ENCODE data around the gene TMEM218. TPM values are rescaled to one million over a fixed set of nuclear protein-coding genes. Genes with fewer than 3 reads are reported as not detected.

Gene TMEM218
- total and polyA plus RNA-seq, 5 donors from 2014 or later = 9.7 to 42.8 (median 40.1) TPM

DNA sequence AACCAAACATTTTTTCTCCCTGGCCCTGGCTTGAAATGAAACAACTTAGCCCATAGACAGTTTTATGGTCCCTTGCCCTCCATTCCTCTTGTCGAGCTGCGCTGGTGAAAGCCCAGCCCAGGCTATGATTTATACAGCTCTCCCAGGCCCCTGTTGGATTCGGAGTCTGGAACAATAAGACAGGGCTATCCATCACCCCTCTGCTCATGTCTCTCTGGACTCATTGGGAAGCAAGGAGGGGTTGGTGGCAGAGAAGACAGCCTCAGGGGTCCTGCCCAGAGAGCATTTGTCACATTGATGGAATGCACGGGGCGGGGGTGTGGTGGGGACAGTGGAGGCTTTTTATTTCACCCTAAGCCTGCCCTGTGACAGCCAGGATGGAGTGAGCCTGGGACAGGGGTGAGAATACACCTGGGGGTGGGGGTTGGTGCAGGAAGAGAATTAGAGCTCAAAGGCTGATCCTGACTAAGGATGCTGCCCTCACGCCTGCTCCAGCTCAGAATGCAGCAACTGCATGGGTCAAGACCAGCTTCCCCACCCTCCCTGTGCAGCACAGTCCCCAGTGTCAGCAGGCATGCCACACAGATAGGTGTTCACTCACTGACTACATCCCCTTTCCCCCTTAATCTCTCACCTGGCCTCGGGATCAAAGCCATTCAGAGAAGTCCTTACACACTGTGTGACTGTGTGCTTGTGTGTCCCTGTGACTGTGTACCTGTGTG lies 43.1 kb upstream of the TMEM218 start:
- H3K36me3 ChIP-seq (ENCODE audit: control insufficient read depth, insufficient read depth, low read length) = no peaks in the 10 kb centered on the region
- Mint-ChIP-seq H3K27ac (peak overlapping the region in 1 of 3 donors; percentile 22), H3K4me3 (no peak overlapping the region), H3K27me3 (peaks cover 28% of the 10 kb centered on the region), H3K4me1 (no peaks in the 10 kb centered on the region), H3K9me3 (peaks cover 0 to 4% (median 0%) of the 10 kb centered on the region in 7 donors), H3K36me3 (no peaks in the 10 kb centered on the region)
- H3K4me1 ChIP-seq (ENCODE audit: control insufficient read depth, insufficient read depth, low read length, poor library complexity, severe bottlenecking) = no peaks in the 10 kb centered on the region
- DNase-seq (no peak), ATAC-seq (ENCODE audit: low read depth in 2 of 2) (no peak)
- H3K27ac ChIP-seq (ENCODE audit: insufficient read depth, low read length, poor library complexity, severe bottlenecking) = no peak overlapping the region
- H3K9me3 ChIP-seq (ENCODE audit: control insufficient read depth in 2 of 2, low read length in 2 of 2) = no peaks in the 10 kb centered on the region
- H3K4me3 ChIP-seq (ENCODE audit: low read depth, low read length) = no peak overlapping the region
- H3K27me3 ChIP-seq (ENCODE audit: control insufficient read depth, insufficient read depth, low read length) = peaks cover 12% of the 10 kb centered on the region

DNA sequence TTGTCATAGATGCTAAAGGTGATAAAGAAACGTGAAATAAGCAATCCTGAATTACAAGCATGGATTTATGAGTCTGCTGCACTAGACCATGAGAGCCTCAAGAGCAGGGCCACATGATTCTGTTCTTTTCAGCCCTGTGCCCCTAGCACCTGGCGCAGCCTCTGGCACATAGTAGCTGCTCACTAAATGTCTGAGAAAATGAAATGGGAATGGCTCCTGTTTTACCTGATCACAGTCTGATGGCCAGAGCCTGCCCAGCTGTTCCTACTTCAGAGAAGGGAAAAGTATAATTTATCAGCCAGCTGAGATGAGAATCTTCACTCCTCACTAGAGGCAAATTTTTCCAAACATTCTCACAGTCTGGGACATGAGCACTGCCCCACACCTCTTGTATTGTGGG lies 42.4 kb upstream of the TMEM218 start:
- DNase-seq = no peak
- Mint-ChIP-seq H3K9me3 (peaks cover 0 to 4% (median 0%) of the 10 kb centered on the region in 7 donors), H3K27ac (no peak overlapping the region), H3K4me3 (no peak overlapping the region), H3K27me3 (peaks cover 29% of the 10 kb centered on the region), H3K36me3 (no peaks in the 10 kb centered on the region), H3K4me1 (no peaks in the 10 kb centered on the region)
- Histone ChIP-seq H3K9me3 (ENCODE audit: control insufficient read depth in 2 of 2, low read length in 2 of 2) (no peaks in the 10 kb centered on the region), H3K36me3 (ENCODE audit: control insufficient read depth, insufficient read depth, low read length) (no peaks in the 10 kb centered on the region), H3K27ac (ENCODE audit: insufficient read depth, low read length, poor library complexity, severe bottlenecking) (no peak overlapping the region), H3K4me1 (ENCODE audit: control insufficient read depth, insufficient read depth, low read length, poor library complexity, severe bottlenecking) (no peaks in the 10 kb centered on the region), H3K4me3 (ENCODE audit: low read depth, low read length) (no peak overlapping the region), H3K27me3 (ENCODE audit: control insufficient read depth, insufficient read depth, low read length) (peaks cover 12% of the 10 kb centered on the region)
- no peak for ATAC-seq (ENCODE audit: low read depth in 2 of 2)

DNA sequence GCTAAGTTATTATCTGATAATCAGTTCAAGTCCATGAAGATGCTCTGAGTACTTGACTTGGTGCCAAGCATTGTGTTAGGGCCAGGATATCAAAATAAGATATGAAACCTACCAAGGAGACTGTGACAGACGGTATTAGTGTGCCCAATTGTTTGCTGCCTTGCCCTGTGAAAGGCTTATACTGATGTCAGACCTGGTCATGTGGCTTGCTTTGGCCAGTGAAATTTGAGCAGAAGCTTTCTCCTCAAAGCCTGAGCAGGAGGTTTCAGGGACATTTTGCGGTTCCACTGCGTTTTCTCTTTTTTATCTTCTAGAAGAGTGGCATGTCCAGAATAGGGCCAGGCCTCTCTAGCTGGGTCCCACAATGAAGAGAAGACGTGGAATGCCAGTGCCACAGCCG lies 37.3 kb upstream of the TMEM218 start:
- Mint-ChIP-seq H3K27ac (no peak overlapping the region), H3K36me3 (no peaks in the 10 kb centered on the region), H3K9me3 (no peaks in the 10 kb centered on the region), H3K27me3 (peaks cover 19% of the 10 kb centered on the region), H3K4me3 (no peak overlapping the region), H3K4me1 (no peaks in the 10 kb centered on the region)
- no peak for DNase-seq
- Histone ChIP-seq H3K9me3 (ENCODE audit: control insufficient read depth in 2 of 2, low read length in 2 of 2) (no peaks in the 10 kb centered on the region), H3K27me3 (ENCODE audit: control insufficient read depth, insufficient read depth, low read length) (peaks cover 3% of the 10 kb centered on the region), H3K36me3 (ENCODE audit: control insufficient read depth, insufficient read depth, low read length) (no peaks in the 10 kb centered on the region), H3K27ac (ENCODE audit: insufficient read depth, low read length, poor library complexity, severe bottlenecking) (no peak overlapping the region), H3K4me1 (ENCODE audit: control insufficient read depth, insufficient read depth, low read length, poor library complexity, severe bottlenecking) (no peaks in the 10 kb centered on the region), H3K4me3 (ENCODE audit: low read depth, low read length) (no peak overlapping the region)
- no peak for ATAC-seq (ENCODE audit: low read depth in 2 of 2)

DNA sequence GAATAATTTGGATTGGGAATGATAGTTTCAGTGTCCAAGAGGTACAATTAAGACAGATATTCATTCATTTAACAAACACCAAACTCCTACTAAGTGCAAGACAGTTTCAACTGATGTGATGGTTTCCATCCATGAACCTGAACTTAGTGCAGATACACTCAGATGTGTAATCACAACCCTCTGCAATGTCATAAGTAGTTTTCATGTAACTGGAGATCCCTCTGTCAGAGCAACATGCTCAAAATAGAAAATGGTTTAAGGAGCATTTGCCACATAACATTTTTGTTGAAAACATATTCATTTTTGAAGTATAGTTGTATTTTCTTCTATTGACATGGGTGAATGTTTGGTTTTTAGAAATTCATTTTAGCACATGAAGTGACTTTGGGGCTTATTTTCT lies 36.6 kb upstream of the TMEM218 start:
- H3K4me3 Mint-ChIP-seq = no peak overlapping the region
- Histone ChIP-seq H3K4me1 (ENCODE audit: control insufficient read depth, insufficient read depth, low read length, poor library complexity, severe bottlenecking) (no peaks in the 10 kb centered on the region), H3K27ac (ENCODE audit: insufficient read depth, low read length, poor library complexity, severe bottlenecking) (no peak overlapping the region), H3K36me3 (ENCODE audit: control insufficient read depth, insufficient read depth, low read length) (no peaks in the 10 kb centered on the region), H3K4me3 (ENCODE audit: low read depth, low read length) (no peak overlapping the region), H3K9me3 (ENCODE audit: control insufficient read depth in 2 of 2, low read length in 2 of 2) (no peaks in the 10 kb centered on the region), H3K27me3 (ENCODE audit: control insufficient read depth, insufficient read depth, low read length) (peaks cover 3% of the 10 kb centered on the region)
- no peak for DNase-seq
- no peaks in the 10 kb centered on the region for H3K9me3 Mint-ChIP-seq
- no peak overlapping the region for H3K27ac Mint-ChIP-seq
- no peaks in the 10 kb centered on the region for H3K4me1 Mint-ChIP-seq
- peaks cover 14% of the 10 kb centered on the region for H3K27me3 Mint-ChIP-seq
- no peak for ATAC-seq (ENCODE audit: low read depth in 2 of 2)
- H3K36me3 Mint-ChIP-seq = no peaks in the 10 kb centered on the region

DNA sequence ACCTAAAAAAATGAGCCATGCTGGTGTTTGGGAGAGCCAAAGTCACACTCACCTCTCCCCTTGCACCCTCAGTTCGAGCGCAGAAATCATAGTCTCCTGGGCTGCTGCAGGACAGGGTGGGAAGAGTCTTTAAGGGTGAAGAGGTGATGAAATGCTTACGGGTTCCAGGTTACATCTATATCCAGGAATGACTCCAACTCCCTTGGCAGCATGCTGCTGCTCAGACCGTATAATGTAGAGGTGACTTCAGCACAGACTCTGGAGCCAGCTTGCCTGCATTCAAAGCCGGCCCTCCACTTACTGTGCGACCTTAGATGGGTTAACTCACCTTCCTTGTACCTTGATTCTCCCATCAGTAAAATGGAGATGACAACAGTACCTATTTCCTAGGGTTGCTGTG lies 35.9 kb upstream of the TMEM218 start:
- Histone ChIP-seq H3K4me3 (ENCODE audit: low read depth, low read length) (no peak overlapping the region), H3K27ac (ENCODE audit: insufficient read depth, low read length, poor library complexity, severe bottlenecking) (no peak overlapping the region), H3K27me3 (ENCODE audit: control insufficient read depth, insufficient read depth, low read length) (peaks cover 3% of the 10 kb centered on the region), H3K9me3 (ENCODE audit: control insufficient read depth in 2 of 2, low read length in 2 of 2) (no peaks in the 10 kb centered on the region), H3K36me3 (ENCODE audit: control insufficient read depth, insufficient read depth, low read length) (no peaks in the 10 kb centered on the region), H3K4me1 (ENCODE audit: control insufficient read depth, insufficient read depth, low read length, poor library complexity, severe bottlenecking) (no peaks in the 10 kb centered on the region)
- Mint-ChIP-seq H3K36me3 (no peaks in the 10 kb centered on the region), H3K4me3 (no peak overlapping the region), H3K27ac (no peak overlapping the region), H3K27me3 (peaks cover 19% of the 10 kb centered on the region), H3K9me3 (no peaks in the 10 kb centered on the region), H3K4me1 (no peaks in the 10 kb centered on the region)
- ATAC-seq (ENCODE audit: low read depth in 2 of 2) (no peak), DNase-seq (no peak)

DNA sequence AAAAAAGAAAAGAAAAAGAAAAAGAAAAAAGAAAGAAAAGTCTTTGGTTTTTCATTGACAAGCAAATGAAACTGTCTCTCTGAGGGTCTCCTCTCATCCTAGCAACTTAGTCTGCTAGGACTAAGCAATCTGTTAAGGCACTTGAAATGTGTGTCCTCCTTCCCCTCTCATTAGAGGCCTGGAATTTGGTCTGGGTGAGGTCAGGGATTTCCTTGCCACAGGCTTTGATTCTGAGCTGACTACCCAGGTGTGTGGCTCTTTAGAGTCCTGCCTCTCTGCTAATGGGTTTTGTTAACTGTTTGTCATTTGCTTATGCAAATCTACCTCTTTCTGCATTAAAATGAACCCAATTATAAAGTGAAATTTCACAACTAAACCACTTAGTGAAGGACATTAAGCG lies 34.8 kb upstream of the TMEM218 start:
- Mint-ChIP-seq H3K4me3 (no peak overlapping the region), H3K27ac (no peak overlapping the region), H3K9me3 (no peaks in the 10 kb centered on the region), H3K4me1 (peaks cover 2 to 5% (median 4%) of the 10 kb centered on the region in 4 donors), H3K27me3 (peaks cover 29% of the 10 kb centered on the region), H3K36me3 (no peaks in the 10 kb centered on the region)
- DNase-seq (no peak), ATAC-seq (ENCODE audit: low read depth in 2 of 2) (no peak)
- Histone ChIP-seq H3K4me3 (ENCODE audit: low read depth, low read length) (no peak overlapping the region), H3K9me3 (ENCODE audit: control insufficient read depth in 2 of 2, low read length in 2 of 2) (no peaks in the 10 kb centered on the region), H3K27ac (ENCODE audit: insufficient read depth, low read length, poor library complexity, severe bottlenecking) (no peak overlapping the region), H3K27me3 (ENCODE audit: control insufficient read depth, insufficient read depth, low read length) (peaks cover 3% of the 10 kb centered on the region), H3K4me1 (ENCODE audit: control insufficient read depth, insufficient read depth, low read length, poor library complexity, severe bottlenecking) (peaks cover 5% of the 10 kb centered on the region), H3K36me3 (ENCODE audit: control insufficient read depth, insufficient read depth, low read length) (no peaks in the 10 kb centered on the region)

DNA sequence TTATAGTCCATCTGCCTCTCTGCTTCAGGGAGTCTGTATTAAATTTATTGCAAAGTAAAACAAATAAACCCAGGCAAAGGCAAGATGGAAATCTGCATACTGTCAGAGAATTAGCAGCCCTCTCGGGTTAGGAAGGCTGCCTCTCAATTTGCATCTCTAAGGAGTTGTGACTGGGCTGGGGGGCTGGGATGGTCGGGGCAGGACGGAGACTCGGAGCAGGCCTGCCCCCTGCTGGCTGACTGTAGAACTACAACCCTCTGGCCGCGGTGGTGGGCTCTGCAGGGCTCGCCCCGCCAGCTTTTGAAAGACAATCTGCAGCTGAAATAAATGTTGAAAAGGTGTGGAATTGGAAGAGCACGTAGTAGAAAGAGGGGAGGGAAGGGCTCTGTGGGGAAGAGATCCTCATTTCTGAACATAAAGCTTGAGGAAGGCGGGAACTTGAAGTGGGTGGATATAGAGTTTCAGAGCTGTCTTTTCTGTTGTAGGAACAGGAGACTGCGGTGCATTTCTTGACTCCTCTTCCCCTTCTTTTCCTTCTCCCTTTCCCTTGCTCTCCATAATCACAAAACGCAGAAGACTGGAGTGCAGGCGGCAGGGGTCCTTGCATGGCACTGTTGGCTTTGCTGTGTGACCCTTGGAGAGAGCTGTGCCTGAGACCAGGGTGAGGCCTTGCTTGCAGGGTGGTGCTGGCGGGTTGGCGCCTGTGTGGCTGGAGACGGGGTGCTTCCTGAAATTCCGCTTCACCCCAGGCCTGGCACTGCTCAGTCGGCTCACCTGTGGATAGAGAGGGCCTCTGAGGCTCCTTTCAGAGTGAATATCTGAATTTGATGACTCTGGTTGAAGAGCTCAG lies 30.5 kb upstream of the TMEM218 start:
- ATAC-seq (ENCODE audit: low read depth in 2 of 2) = peak; percentile 73 to 83
- Histone ChIP-seq H3K4me1 (ENCODE audit: control insufficient read depth, insufficient read depth, low read length, poor library complexity, severe bottlenecking) (peaks cover 5% of the 10 kb centered on the region), H3K27me3 (ENCODE audit: control insufficient read depth, insufficient read depth, low read length) (peaks cover 8% of the 10 kb centered on the region), H3K9me3 (ENCODE audit: control insufficient read depth in 2 of 2, low read length in 2 of 2) (no peaks in the 10 kb centered on the region), H3K4me3 (ENCODE audit: low read depth, low read length) (no peak overlapping the region), H3K27ac (ENCODE audit: insufficient read depth, low read length, poor library complexity, severe bottlenecking) (no peak overlapping the region), H3K36me3 (ENCODE audit: control insufficient read depth, insufficient read depth, low read length) (no peaks in the 10 kb centered on the region)
- Mint-ChIP-seq H3K4me1 (peaks cover 2 to 5% (median 4%) of the 10 kb centered on the region in 4 donors), H3K4me3 (no peak overlapping the region), H3K27ac (peak overlapping the region in 1 of 3 donors; percentile 39), H3K9me3 (no peaks in the 10 kb centered on the region), H3K27me3 (peaks cover 38% of the 10 kb centered on the region), H3K36me3 (no peaks in the 10 kb centered on the region)
- peak; percentile 21 to 46 (median 40) for DNase-seq
